ENCODE data around the gene ABLIM3.

The ABLIM3 gene

DNA sequence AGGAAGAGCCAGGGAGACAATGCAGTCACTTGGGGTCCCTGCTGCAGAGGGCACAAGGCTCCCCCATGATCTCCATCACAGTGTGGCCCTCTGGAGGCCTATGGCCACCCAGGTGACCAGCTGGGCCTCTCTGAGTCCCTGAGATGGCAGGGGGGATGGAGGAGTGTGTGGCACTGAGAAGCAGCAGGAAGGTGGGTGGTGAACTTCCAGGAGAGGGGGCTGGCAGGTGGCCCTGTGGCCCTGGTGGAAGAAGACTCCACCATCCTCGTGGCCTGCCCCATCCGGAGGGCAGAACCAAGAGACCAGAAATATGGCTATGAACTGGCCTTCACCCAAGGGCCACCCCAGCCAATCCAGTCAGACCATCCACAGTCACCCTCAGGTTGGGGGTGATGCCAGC is 98.6 kb downstream of the ABLIM3 start:
- Histone ChIP-seq H3K9me3 (ENCODE audit: severe bottlenecking) (no peaks in the 10 kb centered on the region), H3K4me3 (ENCODE audit: severe bottlenecking) (no peak overlapping the region), H3K4me1 (ENCODE audit: insufficient read depth, poor library complexity, severe bottlenecking) (no peaks in the 10 kb centered on the region), H3K36me3 (ENCODE audit: low read depth) (peaks cover 8% of the 10 kb centered on the region; the same call in 1 of the 2 replicates), H3K27ac (ENCODE audit: poor library complexity, severe bottlenecking) (no peak overlapping the region), H3K27me3 (ENCODE audit: insufficient read depth, poor library complexity, severe bottlenecking) (no peaks in the 10 kb centered on the region)
- ATAC-seq (ENCODE audit: low read depth) (no peak), DNase-seq (ENCODE audit: low spot score) (no peak)
- TF ChIP-seq, protein P1, sequence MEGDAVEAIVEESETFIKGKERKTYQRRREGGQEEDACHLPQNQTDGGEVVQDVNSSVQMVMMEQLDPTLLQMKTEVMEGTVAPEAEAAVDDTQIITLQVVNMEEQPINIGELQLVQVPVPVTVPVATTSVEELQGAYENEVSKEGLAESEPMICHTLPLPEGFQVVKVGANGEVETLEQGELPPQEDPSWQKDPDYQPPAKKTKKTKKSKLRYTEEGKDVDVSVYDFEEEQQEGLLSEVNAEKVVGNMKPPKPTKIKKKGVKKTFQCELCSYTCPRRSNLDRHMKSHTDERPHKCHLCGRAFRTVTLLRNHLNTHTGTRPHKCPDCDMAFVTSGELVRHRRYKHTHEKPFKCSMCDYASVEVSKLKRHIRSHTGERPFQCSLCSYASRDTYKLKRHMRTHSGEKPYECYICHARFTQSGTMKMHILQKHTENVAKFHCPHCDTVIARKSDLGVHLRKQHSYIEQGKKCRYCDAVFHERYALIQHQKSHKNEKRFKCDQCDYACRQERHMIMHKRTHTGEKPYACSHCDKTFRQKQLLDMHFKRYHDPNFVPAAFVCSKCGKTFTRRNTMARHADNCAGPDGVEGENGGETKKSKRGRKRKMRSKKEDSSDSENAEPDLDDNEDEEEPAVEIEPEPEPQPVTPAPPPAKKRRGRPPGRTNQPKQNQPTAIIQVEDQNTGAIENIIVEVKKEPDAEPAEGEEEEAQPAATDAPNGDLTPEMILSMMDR (IDR thresholded peaks at IDR 0.05; ENCODE audit: poor library complexity, severe bottlenecking) = no peak

DNA sequence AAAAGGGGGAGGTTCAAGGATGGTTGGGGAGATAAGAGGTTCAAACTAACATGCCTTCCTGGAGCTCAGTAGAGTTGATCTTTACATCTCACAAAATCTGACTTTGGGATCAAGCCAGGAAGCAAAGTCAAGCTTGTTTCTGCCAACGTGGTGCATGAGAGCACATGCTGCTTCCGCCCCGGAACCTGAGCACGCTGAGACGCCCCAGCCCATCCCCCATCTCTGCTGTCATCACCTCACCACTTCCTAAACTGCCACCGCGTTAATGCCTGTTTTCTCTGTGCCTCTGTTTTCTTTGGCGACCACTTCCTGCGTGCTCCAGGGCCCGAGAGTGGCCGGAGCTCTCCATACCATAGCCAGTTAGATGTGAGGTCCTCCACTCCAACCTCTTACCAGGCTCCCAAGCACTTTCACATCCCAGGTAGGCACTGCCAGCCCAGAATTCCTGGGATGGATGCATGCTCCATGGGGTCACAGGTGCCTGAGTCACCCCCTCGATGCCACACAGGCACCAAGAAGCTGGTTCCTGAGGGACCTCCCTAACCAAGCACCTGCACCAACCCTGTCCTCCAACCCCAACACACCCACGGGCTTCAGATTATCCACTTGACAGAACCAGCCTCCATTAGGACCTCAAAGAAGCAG is 99.2 kb downstream of the ABLIM3 start:
- Histone ChIP-seq H3K27ac (ENCODE audit: poor library complexity, severe bottlenecking) (no peak overlapping the region), H3K4me3 (ENCODE audit: severe bottlenecking) (no peak overlapping the region), H3K9me3 (ENCODE audit: severe bottlenecking) (no peaks in the 10 kb centered on the region), H3K27me3 (ENCODE audit: insufficient read depth, poor library complexity, severe bottlenecking) (no peaks in the 10 kb centered on the region), H3K4me1 (ENCODE audit: insufficient read depth, poor library complexity, severe bottlenecking) (no peaks in the 10 kb centered on the region), H3K36me3 (ENCODE audit: low read depth) (peaks cover 3% of the 10 kb centered on the region; the same call in 1 of the 2 replicates)
- ATAC-seq (ENCODE audit: low read depth) = no peak
- TF ChIP-seq, protein P1 (IDR thresholded peaks at IDR 0.05; ENCODE audit: poor library complexity, severe bottlenecking) = no peak
- no peak for DNase-seq (ENCODE audit: low spot score)

DNA sequence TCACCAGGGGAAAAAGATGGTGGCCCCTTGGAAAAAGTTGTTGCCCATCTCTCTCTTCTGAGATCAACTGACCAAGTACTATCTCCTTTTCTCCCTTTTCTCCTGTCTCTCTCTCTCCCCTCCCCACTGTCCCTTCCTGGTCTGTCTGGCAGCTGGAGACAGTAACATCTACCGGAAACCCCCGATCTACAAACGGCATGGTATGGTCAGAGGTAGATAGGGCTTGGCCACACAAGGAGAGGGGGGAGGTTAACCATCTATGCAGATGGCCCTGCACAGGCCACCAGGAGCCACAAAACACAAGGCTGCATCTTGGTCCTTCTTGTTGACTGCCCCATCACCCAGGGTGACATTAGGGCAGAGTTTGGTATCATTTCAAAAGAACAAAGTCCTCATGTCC is 101.0 kb downstream of the ABLIM3 start:
- no peaks in the 10 kb centered on the region for H3K4me1 ChIP-seq (ENCODE audit: insufficient read depth, poor library complexity, severe bottlenecking)
- DNase-seq (ENCODE audit: low spot score) = no peak
- H3K36me3 ChIP-seq (ENCODE audit: low read depth) = peaks cover 8% of the 10 kb centered on the region; the same call in 1 of the 2 replicates
- H3K9me3 ChIP-seq (ENCODE audit: severe bottlenecking) = no peaks in the 10 kb centered on the region
- ATAC-seq (ENCODE audit: low read depth) = no peak
- TF ChIP-seq, protein P1 (IDR thresholded peaks at IDR 0.05; ENCODE audit: poor library complexity, severe bottlenecking) = no peak
- no peak overlapping the region for H3K27ac ChIP-seq (ENCODE audit: poor library complexity, severe bottlenecking)
- no peaks in the 10 kb centered on the region for H3K27me3 ChIP-seq (ENCODE audit: insufficient read depth, poor library complexity, severe bottlenecking)
- no peak overlapping the region for H3K4me3 ChIP-seq (ENCODE audit: severe bottlenecking)

DNA sequence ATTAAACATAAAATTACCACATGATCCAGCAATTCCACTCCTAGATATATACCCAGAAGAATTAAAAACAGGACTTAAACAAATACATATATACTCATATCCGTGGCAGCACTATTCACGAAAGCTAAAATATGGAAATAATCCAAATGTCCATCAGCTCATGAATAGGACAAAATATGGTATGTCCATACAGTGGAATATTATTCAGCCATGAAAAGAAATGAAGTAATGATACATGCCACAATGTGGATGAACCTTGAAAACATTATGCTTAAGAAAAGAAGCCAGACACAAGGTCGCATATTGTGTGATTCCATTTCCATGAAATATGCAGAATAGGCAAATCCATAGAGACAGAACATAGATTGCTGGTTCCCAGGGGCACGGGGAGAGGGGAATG is 105.6 kb downstream of the ABLIM3 start:
- ATAC-seq (ENCODE audit: low read depth) (no peak), DNase-seq (ENCODE audit: low spot score) (no peak)
- Histone ChIP-seq H3K4me3 (ENCODE audit: severe bottlenecking) (no peak overlapping the region), H3K36me3 (ENCODE audit: low read depth) (peaks cover 9% of the 10 kb centered on the region; the same call in 1 of the 2 replicates), H3K27ac (ENCODE audit: poor library complexity, severe bottlenecking) (no peak overlapping the region), H3K4me1 (ENCODE audit: insufficient read depth, poor library complexity, severe bottlenecking) (no peaks in the 10 kb centered on the region), H3K9me3 (ENCODE audit: severe bottlenecking) (no peaks in the 10 kb centered on the region), H3K27me3 (ENCODE audit: insufficient read depth, poor library complexity, severe bottlenecking) (no peaks in the 10 kb centered on the region)
- TF ChIP-seq, protein P1 (IDR thresholded peaks at IDR 0.05; ENCODE audit: poor library complexity, severe bottlenecking) = no peak

GRCh38 chr5:149247726-149248125 is 106.4 kb downstream of the ABLIM3 start:
- no peak overlapping the region for H3K4me3 ChIP-seq (ENCODE audit: severe bottlenecking)
- H3K36me3 ChIP-seq (ENCODE audit: low read depth) = peaks cover 9% of the 10 kb centered on the region; the same call in 1 of the 2 replicates
- DNase-seq (ENCODE audit: low spot score) (no peak), ATAC-seq (ENCODE audit: low read depth) (no peak)
- TF ChIP-seq, protein P1 (IDR thresholded peaks at IDR 0.05; ENCODE audit: poor library complexity, severe bottlenecking) = no peak
- no peaks in the 10 kb centered on the region for H3K4me1 ChIP-seq (ENCODE audit: insufficient read depth, poor library complexity, severe bottlenecking)
- no peak overlapping the region for H3K27ac ChIP-seq (ENCODE audit: poor library complexity, severe bottlenecking)
- H3K27me3 ChIP-seq (ENCODE audit: insufficient read depth, poor library complexity, severe bottlenecking) = no peaks in the 10 kb centered on the region
- no peaks in the 10 kb centered on the region for H3K9me3 ChIP-seq (ENCODE audit: severe bottlenecking)
